GM12878 (cell line): Measurements from ENCODE around the gene IRF4. TPM values are rescaled to one million over a fixed set of nuclear protein-coding genes. Genes with fewer than 3 reads are reported as not detected.

Source experiments
- ATAC-seq: fragments of 200-7000 bp; cut with Tn5 transposase; 3 replicates; pipeline ENCODE4 v1.9.1; 2020; ENCODE audit warnings: mild to moderate bottlenecking, moderate library complexity
- BruUV-seq: library from RNA; stranded (reverse); fragments of 400-500 nt; replicated peaks from 2 replicates; lab custom pipeline; 2021; lab: Mats Ljungman, UMichigan
- CTCF ChIA-PET: fragments of 300-600 bp; sonication (Branson Sonifier 250); formaldehyde crosslinking; extraction: SDS; loops from one replicate; lab custom pipeline; 2021; ENCODE audit warnings: inconsistent platforms; lab: Yijun Ruan, JAX
- POLR2A ChIA-PET: fragments of 350-600 bp; formaldehyde crosslinking; extraction: SDS; loops from one replicate; lab custom pipeline; 2021; ENCODE audit warnings: inconsistent platforms; lab: Charles Lee
- RAD21 ChIA-PET: fragments of 300-600 bp; sonication (Branson Sonifier 250); formaldehyde crosslinking; loops from one replicate; lab custom pipeline; 2023; ENCODE audit warnings: antibody characterized with exemption; ENCODE audit not compliant: unreplicated experiment; lab: Charles Lee
- SMC1A ChIA-PET: fragments of 300-600 bp; sonication (Branson Sonifier 250); formaldehyde crosslinking; loops from one replicate; lab custom pipeline; 2023; ENCODE audit not compliant: unreplicated experiment, uncharacterized antibody; lab: Charles Lee
- DNase-seq: peaks from one replicate; pipeline ENCODE4 v3.0.0-alpha.2; 2011; ENCODE audit warnings: low read depth, low spot score
- FAIRE-seq: peaks from 3 replicates; lab custom pipeline; 2011; peaks lifted over from hg19 to GRCh38; lab: Jason Lieb, UNC
- H2AFZ ChIP-seq: 2 replicates; pipeline ENCODE4 v1.6.0; 2011; ENCODE audit warnings: low read depth, low read length, control low read depth; ENCODE audit not compliant: control insufficient read depth
- H3K27ac ChIP-seq: 2 replicates; pipeline ENCODE4 v1.5.1; 2011; ENCODE audit warnings: control low read depth; ENCODE audit not compliant: control insufficient read depth, insufficient read depth
- H3K27me3 ChIP-seq, 2 experiments: replicated peaks in 1 of 2; 2 replicates each; pipeline versions ENCODE4 v1.6.0 to v1.6.1; 2011; ENCODE audit warnings: low read length in 1 of 2; ENCODE audit not compliant: control insufficient read depth in 2 of 2, insufficient read depth in 2 of 2
- H3K36me3 ChIP-seq, 2 experiments: 2 replicates each; pipeline ENCODE4 v1.5.1; 2011; ENCODE audit warnings: low read length in 1 of 2; ENCODE audit not compliant: control insufficient read depth in 2 of 2, insufficient read depth in 2 of 2
- H3K4me1 ChIP-seq: 2 replicates; pipeline ENCODE4 v1.6.1; 2011; ENCODE audit warnings: mild to moderate bottlenecking, low read length, moderate library complexity, mixed read lengths; ENCODE audit not compliant: control insufficient read depth, insufficient read depth
- H3K4me2 ChIP-seq: 2 replicates; pipeline ENCODE4 v1.6.0; 2011; ENCODE audit warnings: control low read depth; ENCODE audit not compliant: control insufficient read depth, insufficient read depth
- H3K4me3 ChIP-seq: fragments of 200-600 bp; sonication (generic); 2 replicates; pipeline ENCODE4 v1.5.1; 2016
- H3K79me2 ChIP-seq: 2 replicates; pipeline ENCODE4 v1.6.0; 2011; ENCODE audit warnings: low read length; ENCODE audit not compliant: control insufficient read depth, insufficient read depth
- H3K9ac ChIP-seq: 2 replicates; pipeline ENCODE4 v1.8.0; 2011; ENCODE audit warnings: low read length, control low read depth, mixed read lengths; ENCODE audit not compliant: control insufficient read depth, insufficient read depth
- H3K9me3 ChIP-seq: replicated peaks from 3 replicates; pipeline ENCODE4 v1.5.1; 2011; ENCODE audit warnings: mild to moderate bottlenecking, low read length; ENCODE audit not compliant: control insufficient read depth, insufficient read depth
- H4K20me1 ChIP-seq: 2 replicates; pipeline ENCODE4 v1.6.0; 2011; ENCODE audit not compliant: control insufficient read depth, insufficient read depth
- ASH2L ChIP-seq: fragments of 300-600, 200-600 bp; sonication (generic); IDR thresholded peaks from 2 replicates; pipeline ENCODE4 v1.6.1; 2017; ENCODE audit warnings: low read depth, mild to moderate bottlenecking, borderline replicate concordance
- BCLAF1 ChIP-seq: fragments of 450-650 bp; IDR thresholded peaks from 2 replicates; pipeline ENCODE4 v1.6.1; 2017; ENCODE audit warnings: antibody characterized with exemption, mild to moderate bottlenecking, moderate library complexity
- DPF2 ChIP-seq: fragments of 450-650 bp; IDR thresholded peaks from 2 replicates; pipeline ENCODE4 v1.6.1; 2017; ENCODE audit warnings: mild to moderate bottlenecking
- EZH2 ChIP-seq: IDR thresholded peaks from 2 replicates; pipeline ENCODE4 v1.6.1; 2012; ENCODE audit warnings: low read depth, mild to moderate bottlenecking, control low read depth, inconsistent platforms, low read length, borderline replicate concordance; ENCODE audit not compliant: control insufficient read depth
- GABPA ChIP-seq: IDR thresholded peaks from 2 replicates; pipeline ENCODE4 v1.6.1; 2014; ENCODE audit warnings: antibody characterized with exemption, low read depth, mild to moderate bottlenecking, inconsistent platforms
- HSF1 ChIP-seq: fragments of 150-350 bp; IDR thresholded peaks from 2 replicates; pipeline ENCODE4 v1.6.1; 2014; ENCODE audit warnings: mild to moderate bottlenecking, low read depth, low read length
- MXI1 ChIP-seq: fragments of 150-350 bp; IDR thresholded peaks from 2 replicates; pipeline ENCODE4 v1.6.1; 2011; ENCODE audit warnings: low read depth, mild to moderate bottlenecking, inconsistent platforms, low read length, improper control_type of control experiment
- NR2F1 ChIP-seq: fragments of 450-650 bp; conservative IDR thresholded peaks from 2 replicates; pipeline ENCODE4 v1.6.1; 2017; ENCODE audit warnings: mild to moderate bottlenecking
- PKNOX1 ChIP-seq: fragments of 450-650 bp; IDR thresholded peaks from 2 replicates; pipeline ENCODE4 v1.6.1; 2016; ENCODE audit warnings: mild to moderate bottlenecking
- RB1 ChIP-seq: fragments of 450-650 bp; formaldehyde crosslinking; IDR thresholded peaks from 2 replicates; pipeline ENCODE4 v1.6.1; 2017; ENCODE audit warnings: mild to moderate bottlenecking, borderline replicate concordance
- SMC3 ChIP-seq: IDR thresholded peaks from 2 replicates; pipeline ENCODE4 v1.6.1; 2011; ENCODE audit warnings: low read length, improper control_type of control experiment, borderline replicate concordance
- STAT1 ChIP-seq: fragments of 450-650 bp; conservative IDR thresholded peaks from 2 replicates; pipeline ENCODE4 v1.6.1; 2014; ENCODE audit warnings: antibody characterized with exemption, mild to moderate bottlenecking
- TAF1 ChIP-seq: IDR thresholded peaks from 2 replicates; pipeline ENCODE4 v1.6.1; 2011; ENCODE audit warnings: mild to moderate bottlenecking, low read depth, low read length, borderline replicate concordance
- USF2 ChIP-seq: IDR thresholded peaks from 2 replicates; pipeline ENCODE4 v1.6.1; 2011; ENCODE audit warnings: low read depth, low read length, improper control_type of control experiment, borderline replicate concordance
- ZBTB4 ChIP-seq: fragments of 450-650 bp; formaldehyde crosslinking; IDR thresholded peaks from 2 replicates; pipeline ENCODE4 v1.4.0; 2022; ENCODE audit warnings: mild to moderate bottlenecking, moderate library complexity
- WGBS: methylation state at CpG from one replicate; pipeline ENCODE4 v1.1.6; 2016; ENCODE audit warnings: low lambda C conversion rate; ENCODE audit not compliant: insufficient replicate concordance, insufficient coverage; ENCODE audit errors: missing lambda C conversion rate; 5-methylcytosine and 5-hydroxymethylcytosine counted together
- in situ Hi-C: fragments of 300-500 bp; cut with MboI; formaldehyde crosslinking; loops from 9 replicates; pipeline ENCODE4 v1.14.3; 2018; ENCODE audit warnings: mixed read lengths
- intact Hi-C: fragments of 100-400 bp; cut with micrococcal nuclease; formaldehyde crosslinking; loops from one replicate; pipeline ENCODE4 v1.14.2; 2022; ENCODE audit not compliant: unreplicated experiment
- polyA plus RNA-seq, 11 experiments: library from polyadenylated mRNA; depleted of rRNA in 4 of 11; unstranded in 6 of 11; stranded (reverse) in 5 of 11; fragments of >200 nt; fragmentation: Nextera tagmentation in 4 of 11; fragmentation: Illumina TruSeq in 1 of 11; extraction: Ambion mirVana in 4 of 11; extraction: Trizol in 1 of 11; gene quantifications; 1 replicate in 1 of 11; 2 replicates in 10 of 11; pipeline versions ENCODE4 v1.2.1 to v1.2.3, GENCODE V29; 2011 to 2016; ENCODE audit warnings: inconsistent platforms in 2 of 11, missing spikeins in 2 of 11, low read depth in 1 of 11
- total RNA-seq, 4 experiments: library from RNA; depleted of rRNA in 3 of 4; stranded (reverse); fragments of >200 nt in 3 of 4; fragmentation: Illumina TruSeq in 1 of 4; extraction: Trizol in 1 of 4; gene quantifications; 2 replicates each; pipeline versions ENCODE4 v1.2.1 to v1.2.3, GENCODE V29; 2013 to 2021

The IRF4 gene
- total and polyA plus RNA-seq, 10 of the 15 experiments (the other 5 are each of a cell fraction or from before 2014, with no cell fraction given) = 50.0 to 495 (median 257) TPM

- BruUV-seq = no TSS peak
- DNase-seq = no peak
- SMC1A ChIA-PET = no interaction called here
- no peak for TF ChIP-seq BCLAF1
- TF ChIP-seq MXI1 = no peak
- TF ChIP-seq ZBTB4 (CRISPR knock-in tag) = no peak
- TF ChIP-seq EZH2 = no peak
- TF ChIP-seq GABPA = no peak
- TF ChIP-seq RB1 = no peak
- no peak for TF ChIP-seq TAF1
- no peak for TF ChIP-seq STAT1
- TF ChIP-seq USF2 = no peak
- TF ChIP-seq ASH2L = no peak
- TF ChIP-seq HSF1 = no peak
- TF ChIP-seq DPF2 = no peak
- TF ChIP-seq PKNOX1 = no peak
- TF ChIP-seq SMC3 = no peak
- TF ChIP-seq NR2F1 = no peak
These were observed 48.2 kb downstream of the IRF4 start for GRCh38 chr6:439641-440167.

More at GRCh38 chr6:439641-440167, 48.2 kb downstream of the IRF4 start:
- POLR2A ChIA-PET = no interaction called here
- H4K20me1 ChIP-seq = no peaks in the 10 kb centered on the region
- H3K9me3 ChIP-seq = no peaks in the 10 kb centered on the region
- no peak overlapping the region for H3K27ac ChIP-seq
- no peak overlapping the region for H3K4me3 ChIP-seq
- no peak overlapping the region for H3K9ac ChIP-seq
- WGBS = 71% methylated on average over 9 of the region's 9 CpGs
- intact Hi-C loops = no loop called here
- H3K36me3 ChIP-seq = no peaks in the 10 kb centered on the region
- ATAC-seq (no peak), FAIRE-seq (no peak)
- no peaks in the 10 kb centered on the region for H3K27me3 ChIP-seq
- H3K4me2 ChIP-seq = no peak overlapping the region
- RAD21 ChIA-PET = no interaction called here
- H3K4me1 ChIP-seq = peaks cover 9% of the 10 kb centered on the region
- H2AFZ ChIP-seq = no peak overlapping the region
- in situ Hi-C loops = no loop called here
- CTCF ChIA-PET = no interaction called here
- H3K79me2 ChIP-seq = no peaks in the 10 kb centered on the region
